ENCODE data around the gene ZNF205.
"Not testable (repeated sequence)": the region's sequence is repeated elsewhere in the genome, so short reads cannot be mapped to it uniquely, and the experiment has no call there.

The ZNF205 gene

DNA sequence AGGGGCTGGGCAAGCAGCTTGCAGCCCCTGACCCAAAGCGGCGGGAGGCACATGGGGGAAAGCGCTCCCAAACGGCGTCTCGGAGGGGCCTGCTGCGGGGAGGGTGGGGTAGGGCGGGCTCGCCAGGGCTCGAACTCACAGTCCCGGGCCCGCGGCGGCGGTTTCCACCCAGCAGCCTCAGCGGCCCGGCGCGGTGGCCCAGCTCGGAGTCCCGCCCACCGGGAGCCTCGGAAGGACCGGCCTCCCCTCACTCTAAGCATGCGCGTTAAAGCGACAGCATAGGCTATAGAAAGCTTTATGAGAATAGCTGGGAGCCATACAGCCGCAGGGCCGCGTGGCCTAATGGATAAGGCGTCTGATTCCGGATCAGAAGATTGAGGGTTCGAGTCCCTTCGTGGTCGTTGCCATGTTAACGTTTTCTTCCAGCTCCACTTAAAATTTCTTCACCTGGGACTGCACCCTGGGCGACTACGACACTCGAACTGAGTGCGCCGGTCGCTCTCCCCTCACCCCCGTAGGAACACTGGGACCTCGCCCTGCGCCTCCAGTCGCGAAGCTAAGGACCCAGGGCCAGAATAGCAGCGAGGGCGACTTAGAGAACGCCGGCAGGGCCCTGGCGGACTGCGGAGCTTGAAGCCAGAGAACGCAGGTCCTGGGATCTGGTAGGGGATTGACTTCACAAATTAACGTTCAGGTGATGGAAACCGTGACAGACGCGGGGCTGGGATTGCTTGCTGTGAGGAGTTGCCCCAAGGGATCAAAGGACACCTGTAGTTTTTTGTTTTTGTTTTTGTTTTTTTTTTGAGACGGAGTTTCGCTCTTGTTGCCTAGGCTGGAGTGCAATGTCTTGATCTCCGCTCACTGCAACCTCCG is 38.2 kb downstream of the ZNF205 start:
- DNase-seq = peak; percentile 89

DNA sequence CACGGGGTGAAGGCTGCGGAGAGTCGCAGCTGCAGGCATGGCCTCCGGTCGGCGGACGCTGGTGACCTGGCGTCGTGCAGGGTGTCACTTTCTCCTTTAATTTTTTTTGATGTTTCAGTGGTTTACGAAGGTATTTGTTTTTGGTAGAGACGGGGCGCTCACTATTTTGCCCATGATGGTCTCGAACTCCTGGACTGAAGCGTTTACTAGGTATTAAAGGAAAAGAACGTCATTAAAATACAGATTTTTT is 39.6 kb downstream of the ZNF205 start:
- no peak for DNase-seq

DNA sequence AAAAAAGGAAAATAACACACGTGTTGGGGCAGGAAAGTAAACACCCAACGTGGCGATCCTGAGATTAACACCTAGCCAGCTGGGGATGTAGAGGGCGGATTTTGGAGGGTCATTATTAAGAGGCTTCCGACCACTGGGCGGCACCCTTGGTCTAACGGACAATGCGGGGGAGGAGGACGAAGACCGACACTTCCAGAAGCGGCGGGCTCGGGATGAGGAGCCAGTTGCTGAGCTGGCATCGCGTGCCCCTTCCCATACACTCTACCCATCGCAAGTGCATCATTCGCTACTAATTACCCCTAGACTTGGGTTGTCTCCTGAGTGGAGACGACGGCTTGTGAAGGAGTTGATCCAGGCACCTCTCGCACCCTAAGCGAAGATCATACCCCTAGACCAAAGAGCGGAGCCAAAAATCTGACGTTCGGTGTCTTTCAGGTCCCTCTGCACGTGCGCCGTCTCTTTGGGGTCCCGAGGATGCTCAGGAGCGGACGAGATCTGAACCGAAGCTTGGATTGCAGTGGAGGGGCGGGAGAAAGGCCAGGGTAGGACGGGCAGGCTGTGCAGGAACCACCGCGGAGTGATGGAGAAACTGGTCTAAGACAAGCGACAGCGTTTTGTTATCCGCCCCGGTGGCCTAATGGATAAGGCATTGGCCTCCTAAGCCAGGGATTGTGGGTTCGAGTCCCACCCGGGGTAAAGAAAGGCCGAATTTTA is 40.0 kb downstream of the ZNF205 start:
- peak; percentile 75 for DNase-seq

DNA sequence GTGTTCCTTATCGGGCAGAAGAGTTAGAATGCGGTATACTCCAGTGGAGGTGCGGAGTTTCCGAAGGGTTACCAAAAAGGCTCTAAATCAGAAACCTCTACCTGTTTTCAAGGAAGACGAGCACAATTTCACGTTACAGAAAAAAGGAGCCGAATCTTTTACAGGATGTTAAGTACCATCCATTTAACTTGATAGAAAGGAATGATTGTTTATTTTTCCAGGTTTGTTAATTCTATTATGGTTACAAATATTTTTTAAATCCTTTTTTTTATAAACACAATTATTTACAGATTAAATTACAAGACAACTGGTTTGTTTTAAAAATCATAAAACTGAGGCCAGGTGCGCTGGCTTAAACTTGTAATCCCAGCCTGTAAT is 40.6 kb downstream of the ZNF205 start:
- DNase-seq = no peak

DNA sequence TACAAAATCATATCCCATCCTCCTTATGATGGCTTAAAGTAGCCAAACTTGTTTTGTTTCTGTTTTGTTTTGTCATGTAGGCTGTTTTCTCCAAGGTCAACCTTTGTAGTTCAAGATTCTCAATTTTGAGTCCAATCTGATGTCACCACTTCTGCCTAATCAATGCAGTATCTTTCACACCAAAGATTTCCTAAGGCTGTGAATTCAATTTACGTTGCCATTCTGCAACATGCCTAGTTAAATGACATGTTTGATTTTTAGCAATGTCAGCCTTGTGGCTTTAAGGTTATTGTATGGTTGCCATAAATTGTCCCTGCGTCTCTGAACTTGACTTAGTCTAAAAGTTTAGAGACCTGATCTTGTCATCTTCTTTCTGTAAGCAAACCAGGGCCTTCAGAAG is 42.8 kb downstream of the ZNF205 start:
- no peak for DNase-seq

DNA sequence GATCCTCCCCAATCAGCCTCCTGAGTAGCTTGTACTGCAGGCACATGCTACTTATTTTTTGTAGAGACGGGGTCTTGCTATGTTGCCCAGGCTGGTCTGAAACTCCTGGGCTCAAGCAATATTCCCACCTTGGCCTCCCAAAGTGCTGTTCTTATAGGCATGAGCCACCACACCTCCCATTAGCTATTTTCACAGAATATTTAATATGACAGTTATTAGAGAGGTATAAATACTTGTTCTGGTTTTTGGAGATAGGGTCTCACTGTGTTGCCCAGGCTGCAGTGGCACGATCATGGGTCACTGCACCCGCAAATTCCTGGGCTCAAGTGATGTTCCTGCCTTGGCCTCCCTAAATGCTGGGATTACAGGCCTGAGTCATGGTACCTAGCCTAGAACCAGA is 43.6 kb downstream of the ZNF205 start:
- DNase-seq = no peak

DNA sequence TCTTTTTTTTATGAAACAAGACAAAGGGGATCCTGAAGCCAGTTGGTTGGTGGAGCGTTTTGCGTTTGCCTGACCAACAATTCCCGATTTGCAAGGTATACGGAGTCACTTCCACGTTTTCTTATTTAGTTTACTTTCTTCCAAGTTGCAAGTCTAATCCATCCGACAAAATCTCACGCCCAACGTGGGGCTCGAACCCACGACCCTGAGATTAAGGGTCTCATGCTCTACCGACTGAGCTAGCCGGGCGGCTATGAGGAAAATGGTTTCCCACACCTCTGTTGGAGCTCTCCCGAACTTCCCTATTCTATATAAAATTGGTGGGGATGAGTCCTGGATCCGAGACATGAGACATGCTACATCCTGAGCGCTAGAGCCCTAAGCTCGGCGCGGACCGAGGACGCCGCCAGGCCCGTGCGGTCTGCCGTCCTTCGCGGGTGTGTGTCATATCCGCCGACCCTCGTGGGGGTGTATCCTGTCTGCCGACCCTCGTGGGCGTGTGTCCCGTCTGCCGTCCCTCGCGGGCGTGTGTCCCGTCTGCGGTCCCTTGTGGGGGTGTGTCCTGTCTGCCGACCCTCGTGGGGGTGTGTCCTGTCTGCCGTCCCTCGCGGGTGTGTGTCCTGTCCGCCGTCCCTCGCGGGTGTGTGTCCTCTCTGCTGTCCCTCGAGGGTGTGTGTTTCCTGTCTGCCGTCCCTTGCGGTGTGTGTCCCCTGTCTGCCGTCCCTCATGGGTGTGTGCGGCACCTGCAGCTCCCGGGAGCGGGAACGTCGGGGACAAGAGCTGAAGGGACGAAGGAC is 45.0 kb downstream of the ZNF205 start:
- peak; percentile 53 for DNase-seq

DNA sequence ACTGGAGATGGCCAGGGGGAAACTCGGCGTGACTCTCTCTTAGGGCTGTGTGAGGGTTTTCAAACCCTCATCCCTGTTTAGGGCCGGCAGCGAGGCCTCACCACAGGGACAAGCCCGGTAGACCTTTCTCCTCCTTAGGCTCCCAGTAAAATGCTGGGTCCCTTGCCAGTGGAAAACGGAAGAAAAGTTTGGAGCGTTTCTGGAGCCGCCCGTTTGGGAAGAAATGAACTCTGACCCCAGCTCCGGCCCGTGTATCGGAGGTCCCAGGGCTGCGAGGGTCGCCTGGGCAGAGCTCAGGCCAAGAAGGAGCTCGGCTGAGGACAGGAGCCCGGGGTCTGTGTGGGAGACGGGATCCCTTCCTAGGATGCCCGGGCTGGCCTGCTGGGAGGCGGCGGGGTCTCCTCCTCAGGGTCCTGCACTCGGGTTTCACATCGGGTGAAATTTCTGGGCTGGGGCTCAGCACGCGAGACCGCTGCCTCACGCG is 45.7 kb downstream of the ZNF205 start:
- DNase-seq = no peak

DNA sequence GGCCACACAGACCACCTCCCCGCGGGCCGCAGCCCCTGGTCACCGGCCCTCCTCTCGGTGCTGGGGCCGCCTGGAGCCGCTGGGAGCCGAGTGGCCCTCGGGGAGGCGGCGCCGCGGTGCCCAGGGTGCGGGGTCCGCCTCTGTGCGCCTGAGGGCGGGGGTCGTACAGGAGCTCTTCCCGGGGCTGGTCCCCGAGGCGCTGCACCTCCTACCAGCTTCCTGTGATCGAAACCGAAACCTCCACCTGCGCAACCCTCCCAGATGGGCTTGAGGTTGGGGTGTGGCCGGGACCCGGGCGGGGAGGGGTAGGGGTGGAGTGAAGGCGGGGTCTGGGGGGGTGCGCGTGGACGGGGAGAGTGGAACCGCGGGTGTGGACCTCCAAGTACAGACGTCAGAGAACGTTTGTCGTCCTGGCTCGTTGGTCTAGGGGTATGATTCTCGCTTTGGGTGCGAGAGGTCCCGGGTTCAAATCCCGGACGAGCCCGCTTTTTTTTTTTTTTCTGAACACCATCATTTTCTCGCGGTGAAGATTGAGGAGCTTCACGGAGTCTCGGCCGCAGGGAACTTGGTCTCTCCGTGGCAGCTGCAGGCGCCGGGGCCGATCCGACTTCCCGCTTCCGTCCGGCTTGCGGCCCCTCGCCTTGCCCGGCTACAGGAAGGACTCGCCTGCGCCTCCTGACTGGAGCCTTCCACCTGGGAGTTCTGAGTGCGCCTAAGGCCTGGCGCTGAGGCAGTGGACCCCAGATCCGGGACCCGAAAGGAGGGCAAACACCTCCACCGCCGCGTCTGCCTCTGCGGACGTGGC is 46.3 kb downstream of the ZNF205 start:
- DNase-seq = no peak

DNA sequence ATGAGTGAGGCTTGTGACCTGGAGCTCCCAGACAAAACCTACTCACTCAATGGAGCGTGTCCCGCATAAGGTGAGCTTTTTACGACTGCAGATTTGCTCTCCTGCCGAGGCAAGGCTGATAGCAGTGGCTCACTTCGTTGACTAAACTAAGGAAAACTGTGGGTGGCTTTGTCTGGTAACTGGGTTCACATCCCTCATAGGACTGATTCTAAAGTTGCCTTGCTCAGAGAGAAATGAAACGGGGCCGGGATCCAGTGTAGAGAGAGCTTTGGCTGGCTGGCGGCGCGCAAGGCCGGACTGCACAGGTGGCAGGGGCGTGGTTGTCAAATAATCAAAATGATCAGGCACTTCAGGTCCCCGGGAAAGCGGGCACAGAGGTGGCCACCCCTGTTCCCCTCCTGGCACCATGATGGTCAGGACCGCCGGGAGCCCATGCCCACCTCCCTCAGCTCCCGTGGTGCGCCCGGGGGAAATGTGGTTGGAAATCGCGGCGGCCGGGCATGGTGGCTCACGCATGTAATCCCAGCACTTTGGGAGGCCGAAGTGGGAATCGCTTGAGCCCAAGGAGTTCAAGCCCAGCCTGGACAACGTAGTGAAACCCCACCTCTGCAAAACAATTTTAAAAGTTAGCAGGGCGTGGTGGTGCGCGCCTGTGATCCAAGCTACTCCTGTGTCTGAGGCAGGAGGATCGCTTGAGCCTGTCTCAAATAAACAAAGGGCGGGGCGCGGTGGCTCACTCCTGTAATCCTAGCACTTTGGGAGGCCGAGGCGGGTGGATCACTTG is 49.0 kb downstream of the ZNF205 start:
- no peak for DNase-seq

DNA sequence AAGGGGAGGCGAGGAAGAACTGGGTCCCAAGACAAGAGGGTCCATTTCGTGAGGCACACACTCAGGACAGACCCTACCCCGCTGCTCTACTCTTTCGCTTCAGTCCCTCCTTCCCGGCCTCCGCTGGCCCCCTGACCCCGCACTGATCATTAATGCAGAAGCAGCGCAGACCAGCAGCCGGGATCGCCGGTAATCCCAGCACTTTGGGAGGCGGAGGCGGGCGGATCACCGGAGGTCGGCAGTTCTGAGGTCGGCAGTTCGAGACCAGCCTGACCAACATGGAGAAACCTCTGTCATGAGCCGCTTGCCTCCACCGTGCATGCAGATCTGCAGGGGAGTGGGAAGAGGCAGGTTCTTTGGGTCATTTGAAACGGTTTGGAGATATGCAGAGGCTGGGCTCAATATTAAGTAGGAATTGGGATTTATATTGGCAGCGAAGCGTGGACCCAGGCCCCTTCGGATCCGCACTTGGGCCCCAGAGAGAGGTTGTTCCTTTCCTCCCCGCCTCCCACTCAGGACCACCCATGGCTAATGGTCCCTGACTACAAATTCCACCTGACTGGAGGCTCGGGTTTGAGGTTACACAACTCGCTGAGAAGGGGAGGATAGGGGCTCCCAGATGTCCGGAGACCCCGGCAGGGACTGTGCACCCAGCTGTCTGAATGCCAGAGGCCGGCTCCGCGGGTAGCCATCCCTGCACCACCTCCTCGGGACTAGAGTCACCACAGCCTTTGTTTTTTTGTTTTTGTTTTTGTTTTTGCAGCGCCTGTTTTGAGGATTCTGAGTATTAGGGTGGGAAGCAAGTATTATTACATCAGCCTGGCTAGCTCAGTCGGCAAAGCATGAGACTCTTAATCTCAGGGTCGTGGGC is 52.0 kb downstream of the ZNF205 start:
- DNase-seq = no peak

DNA sequence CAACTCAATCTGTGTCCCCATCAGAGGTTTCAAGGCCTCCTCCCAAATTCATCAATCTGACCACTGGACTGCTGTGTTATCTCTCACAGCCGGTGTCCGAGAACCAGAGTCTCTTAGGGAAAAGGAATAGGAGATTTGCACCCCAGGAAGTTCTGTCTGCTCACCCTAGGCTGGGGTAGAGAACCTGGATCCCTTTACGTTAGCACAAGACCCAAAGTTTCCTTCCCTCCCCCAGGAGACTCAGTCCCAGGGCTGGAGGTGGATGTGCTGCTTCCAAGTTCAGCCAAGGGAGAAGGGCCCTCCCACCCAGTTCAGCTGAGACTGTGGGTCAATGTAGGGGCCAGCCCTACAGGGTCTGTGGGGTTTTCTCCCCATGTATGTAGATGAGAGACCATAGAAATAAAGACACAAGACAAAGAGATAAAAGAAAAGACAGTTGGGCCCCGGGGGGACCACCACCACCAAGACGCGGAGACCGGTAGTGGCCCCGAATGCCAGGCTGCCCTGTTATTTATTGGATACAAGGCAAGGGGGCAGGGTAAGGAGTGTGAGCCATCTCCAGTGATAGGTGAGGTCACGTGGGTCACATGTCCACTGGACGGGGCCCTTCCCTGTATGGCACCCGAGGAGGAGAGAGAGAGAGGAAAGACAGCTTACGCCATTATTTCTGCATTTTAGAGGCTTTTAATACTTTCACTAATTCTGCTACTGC is 52.9 kb downstream of the ZNF205 start:
- DNase-seq = no peak

DNA sequence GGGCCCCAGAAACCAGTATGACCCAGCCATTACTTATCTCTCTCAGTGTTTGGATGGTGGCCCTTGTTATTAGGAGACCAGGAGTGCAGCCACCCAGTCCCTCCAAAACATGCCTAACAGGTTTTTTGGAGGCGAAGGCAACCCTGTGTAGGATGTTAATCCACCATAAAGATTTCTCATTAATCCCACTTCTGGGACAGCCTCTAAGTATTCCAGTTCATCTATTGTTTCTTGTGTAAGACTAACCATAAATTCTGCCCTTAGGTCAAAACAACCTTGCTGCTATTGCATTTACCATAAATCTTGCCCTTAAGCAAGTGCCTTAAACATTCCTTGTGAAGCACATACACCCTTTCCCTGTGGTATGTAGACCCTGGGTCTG is 54.1 kb downstream of the ZNF205 start:
- DNase-seq = no peak

DNA sequence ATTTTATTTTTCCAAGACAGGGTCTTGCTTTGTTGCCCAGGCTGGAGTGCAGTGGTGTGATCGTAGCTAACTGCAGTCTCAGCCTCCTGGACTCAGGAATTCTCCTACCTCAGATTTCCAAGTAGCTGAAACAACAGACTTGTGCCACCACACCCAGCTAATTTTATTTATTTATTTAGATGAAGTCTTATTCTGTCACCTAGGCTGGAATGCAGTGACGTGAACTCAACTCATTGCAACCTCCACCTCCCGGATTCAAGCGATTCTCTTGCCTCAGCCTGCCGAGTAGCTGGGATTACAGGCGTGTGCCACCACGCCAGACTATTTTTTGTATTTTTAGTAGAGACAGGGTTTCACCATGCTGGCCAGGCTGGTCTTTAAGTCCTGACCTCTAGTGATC is 56.3 kb downstream of the ZNF205 start:
- not testable (repeated sequence) for DNase-seq

Measured in NCI-H2081 treated with DMSO at 0.1 percent for 48 hours (cell line).